ENCODE results near the gene ARMC12. TPM values are rescaled to one million over a fixed set of nuclear protein-coding genes. Genes with fewer than 3 reads are reported as not detected.

Gene ARMC12
- total and polyA plus RNA-seq, 2 donors (not counting 1 experiment from before 2014, with no cell fraction given): 0.17 to 0.50 TPM

- Histone ChIP-seq H3K79me2 (ENCODE audit: control insufficient read depth, insufficient read depth, low read length) (no peaks in the 10 kb centered on the region), H3K27ac (ENCODE audit: insufficient read depth, low read length) (no peak overlapping the region), H3K36me3 (ENCODE audit: control insufficient read depth, insufficient read depth, low read length) (no peaks in the 10 kb centered on the region), H3K9ac (ENCODE audit: insufficient read depth, low read length) (no peak overlapping the region), H2AFZ (ENCODE audit: low read length) (no peak overlapping the region), H3K4me1 (ENCODE audit: control insufficient read depth, extremely low read depth, insufficient read depth, low read length) (no peaks in the 10 kb centered on the region), H4K20me1 (ENCODE audit: control insufficient read depth, extremely low read depth, insufficient read depth, low read length) (no peaks in the 10 kb centered on the region), H3K4me3 (replicated peaks in 1 of 4; ENCODE audit: control extremely low read depth in 1 of 4, insufficient read depth in 1 of 4, low read depth in 3 of 4, low read length in 4 of 4) (no peak overlapping the region), H3K9me3 (ENCODE audit: control insufficient read depth, insufficient read depth, low read depth, low read length) (no peaks in the 10 kb centered on the region), H3K4me2 (ENCODE audit: extremely low read depth, insufficient read depth, low read length) (no peak overlapping the region), H3K27me3 (ENCODE audit: control insufficient read depth, insufficient read depth, low read length) (peaks cover 14% of the 10 kb centered on the region)
- TF ChIP-seq CTCF (conservative IDR thresholded peaks at IDR 0.05 in 1 of 2, IDR thresholded peaks at IDR 0.05 in 1 of 2; ENCODE audit: low read depth in 1 of 2, low read length in 2 of 2): no peak
- no peak for TF ChIP-seq EZH2 (IDR thresholded peaks at IDR 0.05; ENCODE audit: low read length, missing control alignments)
- DNase-seq (ENCODE audit: low read depth in 2 of 2): no peak
Observed at GRCh38 chr6:35765739-35766138, 28.9 kb downstream of the ARMC12 start.

GRCh38 chr6:35769211-35769610 is 32.4 kb downstream of the ARMC12 start:
- peaks cover 10% of the 10 kb centered on the region for H3K27me3 ChIP-seq (ENCODE audit: control insufficient read depth, insufficient read depth, low read length)
- H3K36me3 ChIP-seq (ENCODE audit: control insufficient read depth, insufficient read depth, low read length): no peaks in the 10 kb centered on the region
- TF ChIP-seq EZH2 (IDR thresholded peaks at IDR 0.05; ENCODE audit: low read length, missing control alignments) (no peak), CTCF (conservative IDR thresholded peaks at IDR 0.05 in 1 of 2, IDR thresholded peaks at IDR 0.05 in 1 of 2; ENCODE audit: low read depth in 1 of 2, low read length in 2 of 2) (no peak)
- H3K27ac ChIP-seq (ENCODE audit: insufficient read depth, low read length): no peak overlapping the region
- H3K4me2 ChIP-seq (ENCODE audit: extremely low read depth, insufficient read depth, low read length): no peak overlapping the region
- no peak overlapping the region for H3K4me3 ChIP-seq (replicated peaks in 1 of 4; ENCODE audit: control extremely low read depth in 1 of 4, insufficient read depth in 1 of 4, low read depth in 3 of 4, low read length in 4 of 4)
- DNase-seq (ENCODE audit: low read depth in 2 of 2): no peak
- no peaks in the 10 kb centered on the region for H4K20me1 ChIP-seq (ENCODE audit: control insufficient read depth, extremely low read depth, insufficient read depth, low read length)
- H3K79me2 ChIP-seq (ENCODE audit: control insufficient read depth, insufficient read depth, low read length): no peaks in the 10 kb centered on the region
- H3K9ac ChIP-seq (ENCODE audit: insufficient read depth, low read length): no peak overlapping the region
- H2AFZ ChIP-seq (ENCODE audit: low read length): no peak overlapping the region
- no peaks in the 10 kb centered on the region for H3K4me1 ChIP-seq (ENCODE audit: control insufficient read depth, extremely low read depth, insufficient read depth, low read length)
- no peaks in the 10 kb centered on the region for H3K9me3 ChIP-seq (ENCODE audit: control insufficient read depth, insufficient read depth, low read depth, low read length)

- H3K27me3 ChIP-seq (ENCODE audit: control insufficient read depth, insufficient read depth, low read length): peaks cover 13% of the 10 kb centered on the region
- H3K27ac ChIP-seq (ENCODE audit: insufficient read depth, low read length): no peak overlapping the region
- no peaks in the 10 kb centered on the region for H4K20me1 ChIP-seq (ENCODE audit: control insufficient read depth, extremely low read depth, insufficient read depth, low read length)
- TF ChIP-seq CTCF (conservative IDR thresholded peaks at IDR 0.05 in 1 of 2, IDR thresholded peaks at IDR 0.05 in 1 of 2; ENCODE audit: low read depth in 1 of 2, low read length in 2 of 2): no peak
- no peak for TF ChIP-seq EZH2 (IDR thresholded peaks at IDR 0.05; ENCODE audit: low read length, missing control alignments)
- no peaks in the 10 kb centered on the region for H3K36me3 ChIP-seq (ENCODE audit: control insufficient read depth, insufficient read depth, low read length)
- no peaks in the 10 kb centered on the region for H3K9me3 ChIP-seq (ENCODE audit: control insufficient read depth, insufficient read depth, low read depth, low read length)
- H3K9ac ChIP-seq (ENCODE audit: insufficient read depth, low read length): no peak overlapping the region
- H3K4me2 ChIP-seq (ENCODE audit: extremely low read depth, insufficient read depth, low read length): no peak overlapping the region
- no peaks in the 10 kb centered on the region for H3K4me1 ChIP-seq (ENCODE audit: control insufficient read depth, extremely low read depth, insufficient read depth, low read length)
- no peak overlapping the region for H3K4me3 ChIP-seq (replicated peaks in 1 of 4; ENCODE audit: control extremely low read depth in 1 of 4, insufficient read depth in 1 of 4, low read depth in 3 of 4, low read length in 4 of 4)
- H2AFZ ChIP-seq (ENCODE audit: low read length): no peak overlapping the region
- DNase-seq (ENCODE audit: low read depth in 2 of 2): no peak
- H3K79me2 ChIP-seq (ENCODE audit: control insufficient read depth, insufficient read depth, low read length): no peaks in the 10 kb centered on the region
Observed at GRCh38 chr6:35771343-35771627, 34.5 kb downstream of the ARMC12 start.

Data from fibroblast of lung (primary cell).